SJCRH30 (cell line): ENCODE measurements around the gene GLDN. TPM values are rescaled to one million over a fixed set of nuclear protein-coding genes. Genes with fewer than 3 reads are reported as not detected.

Experiments used
- DNase-seq, 2 experiments: peaks; one replicate each; pipeline ENCODE4 v3.0.0-alpha.2; 2015 to 2020
- H3K27ac ChIP-seq: fragments of 250-450 bp; sonication (Bioruptor Pico); 2 replicates; pipeline ENCODE4 v1.5.1; 2020; ENCODE audit warnings: mild to moderate bottlenecking, moderate library complexity
- H3K27me3 ChIP-seq: fragments of 250-450 bp; sonication (Bioruptor Pico); 2 replicates; pipeline ENCODE4 v1.5.1; 2020; ENCODE audit warnings: mild to moderate bottlenecking, moderate library complexity
- H3K36me3 ChIP-seq: fragments of 250-450 bp; sonication (Bioruptor Pico); 2 replicates; pipeline ENCODE4 v1.5.1; 2020; ENCODE audit warnings: mild to moderate bottlenecking, moderate library complexity
- H3K4me1 ChIP-seq: fragments of 250-450 bp; sonication (Bioruptor Pico); 2 replicates; pipeline ENCODE4 v1.5.1; 2020; ENCODE audit warnings: mild to moderate bottlenecking, moderate library complexity
- H3K4me3 ChIP-seq: fragments of 250-450 bp; sonication (Bioruptor Pico); 2 replicates; pipeline ENCODE4 v1.5.1; 2020; ENCODE audit warnings: mild to moderate bottlenecking, moderate library complexity
- H3K9me3 ChIP-seq: fragments of 250-450 bp; sonication (Bioruptor Pico); replicated peaks from 2 replicates; pipeline ENCODE4 v1.5.1; 2020; ENCODE audit warnings: mild to moderate bottlenecking, moderate library complexity
- total RNA-seq: library from RNA; depleted of rRNA; stranded (reverse); fragments of >200 nt; shearing (Covaris generic); gene quantifications from 2 replicates; pipeline ENCODE4 v1.2.3, GENCODE V29; 2014; rRNA removed

GLDN gene
- 0.18 and 0.43 TPM in 2 replicates for total RNA-seq

- Histone ChIP-seq H3K27me3 (no peaks in the 10 kb centered on the region), H3K4me3 (no peak within 1 kb of the TSS), H3K27ac (no peak within 1 kb of the TSS), H3K9me3 (no peaks in the 10 kb centered on the region), H3K36me3 (no peaks in the 10 kb centered on the region), H3K4me1 (no peaks in the 10 kb centered on the region)
- DNase-seq, result no peak
Observed at GRCh38 chr15:51341366-51342226, at the start of gene GLDN. Gene GLDN, plus strand, starts transcription at chr15:51341655. Its CDS starts 30 bp downstream, at chr15:51341685.

GRCh38 chr15:51298620-51299019, 42.8 kb upstream of the GLDN start:
- no peaks in the 10 kb centered on the region for H3K9me3 ChIP-seq
- H3K27me3 ChIP-seq, result no peaks in the 10 kb centered on the region
- peak overlapping the region; percentile 81 for H3K27ac ChIP-seq
- no peaks in the 10 kb centered on the region for H3K36me3 ChIP-seq
- peaks cover 24% of the 10 kb centered on the region for H3K4me1 ChIP-seq
- H3K4me3 ChIP-seq, result no peak overlapping the region
- peak in 1 of 2 experiments; percentile 8 for DNase-seq

- no peaks in the 10 kb centered on the region for H3K9me3 ChIP-seq
- H3K27me3 ChIP-seq, result no peaks in the 10 kb centered on the region
- no peak overlapping the region for H3K4me3 ChIP-seq
- H3K36me3 ChIP-seq, result no peaks in the 10 kb centered on the region
- H3K27ac ChIP-seq, result peak overlapping the region; percentile 81
- peak; percentile 68 to 82 for DNase-seq
- peaks cover 24% of the 10 kb centered on the region for H3K4me1 ChIP-seq
Observed at GRCh38 chr15:51299187-51300015, 42.1 kb upstream of the GLDN start.

GRCh38 chr15:51302480-51302879, 39.0 kb upstream of the GLDN start:
- no peak for DNase-seq
- Histone ChIP-seq H3K36me3 (no peaks in the 10 kb centered on the region), H3K27me3 (no peaks in the 10 kb centered on the region), H3K9me3 (no peaks in the 10 kb centered on the region), H3K4me1 (peaks cover 24% of the 10 kb centered on the region), H3K4me3 (no peak overlapping the region), H3K27ac (no peak overlapping the region)

- H3K4me1 ChIP-seq, result peaks cover 20% of the 10 kb centered on the region
- no peaks in the 10 kb centered on the region for H3K9me3 ChIP-seq
- no peak for DNase-seq
- H3K4me3 ChIP-seq, result no peak overlapping the region
- no peaks in the 10 kb centered on the region for H3K36me3 ChIP-seq
- H3K27ac ChIP-seq, result no peak overlapping the region
- no peaks in the 10 kb centered on the region for H3K27me3 ChIP-seq
Observed at GRCh38 chr15:51303462-51303980, 37.9 kb upstream of the GLDN start.

GRCh38 chr15:51307325-51307724, 34.1 kb upstream of the GLDN start:
- H3K9me3 ChIP-seq, result no peaks in the 10 kb centered on the region
- H3K27me3 ChIP-seq, result no peaks in the 10 kb centered on the region
- no peak overlapping the region for H3K4me3 ChIP-seq
- no peaks in the 10 kb centered on the region for H3K4me1 ChIP-seq
- H3K36me3 ChIP-seq, result no peaks in the 10 kb centered on the region
- no peak overlapping the region for H3K27ac ChIP-seq
- no peak for DNase-seq

GRCh38 chr15:51307811-51308210, 33.6 kb upstream of the GLDN start:
- Histone ChIP-seq H3K4me1 (no peaks in the 10 kb centered on the region), H3K27me3 (no peaks in the 10 kb centered on the region), H3K27ac (no peak overlapping the region), H3K4me3 (no peak overlapping the region), H3K9me3 (no peaks in the 10 kb centered on the region), H3K36me3 (no peaks in the 10 kb centered on the region)
- DNase-seq, result no peak

GRCh38 chr15:51310064-51310463, 31.4 kb upstream of the GLDN start:
- Histone ChIP-seq H3K36me3 (no peaks in the 10 kb centered on the region), H3K27me3 (no peaks in the 10 kb centered on the region), H3K9me3 (no peaks in the 10 kb centered on the region), H3K27ac (no peak overlapping the region), H3K4me1 (no peaks in the 10 kb centered on the region), H3K4me3 (no peak overlapping the region)
- no peak for DNase-seq

GRCh38 chr15:51311510-51311909, 29.9 kb upstream of the GLDN start:
- Histone ChIP-seq H3K27ac (no peak overlapping the region), H3K4me3 (no peak overlapping the region), H3K4me1 (no peaks in the 10 kb centered on the region), H3K36me3 (no peaks in the 10 kb centered on the region), H3K27me3 (no peaks in the 10 kb centered on the region), H3K9me3 (no peaks in the 10 kb centered on the region)
- no peak for DNase-seq

GRCh38 chr15:51312166-51313073, 29.0 kb upstream of the GLDN start:
- H3K27ac ChIP-seq, result no peak overlapping the region

GRCh38 chr15:51313074-51313393, 28.4 kb upstream of the GLDN start:
- Histone ChIP-seq H3K36me3 (no peaks in the 10 kb centered on the region), H3K27me3 (no peaks in the 10 kb centered on the region), H3K4me3 (no peak overlapping the region), H3K27ac (no peak overlapping the region), H3K4me1 (no peaks in the 10 kb centered on the region), H3K9me3 (no peaks in the 10 kb centered on the region)
- no peak for DNase-seq

More at GRCh38 chr15:51312166-51313073, 29.0 kb upstream of the GLDN start:
- H3K4me1 ChIP-seq, result no peaks in the 10 kb centered on the region
- no peaks in the 10 kb centered on the region for H3K36me3 ChIP-seq
- no peaks in the 10 kb centered on the region for H3K27me3 ChIP-seq
- no peaks in the 10 kb centered on the region for H3K9me3 ChIP-seq
- no peak for DNase-seq
- H3K4me3 ChIP-seq, result no peak overlapping the region

GRCh38 chr15:51313644-51314280, 27.7 kb upstream of the GLDN start:
- Histone ChIP-seq H3K36me3 (no peaks in the 10 kb centered on the region), H3K4me3 (no peak overlapping the region), H3K27ac (no peak overlapping the region), H3K9me3 (no peaks in the 10 kb centered on the region), H3K27me3 (no peaks in the 10 kb centered on the region), H3K4me1 (no peaks in the 10 kb centered on the region)
- DNase-seq, result no peak

GRCh38 chr15:51314391-51315337, 26.8 kb upstream of the GLDN start:
- no peak overlapping the region for H3K4me3 ChIP-seq
- H3K27me3 ChIP-seq, result no peaks in the 10 kb centered on the region
- H3K27ac ChIP-seq, result no peak overlapping the region
- no peaks in the 10 kb centered on the region for H3K36me3 ChIP-seq
- no peaks in the 10 kb centered on the region for H3K9me3 ChIP-seq
- no peak for DNase-seq
- no peaks in the 10 kb centered on the region for H3K4me1 ChIP-seq
